Stimulated activated CD8-positive, alpha-beta memory T cell treated with anti-CD3 and anti-CD28 coated beads, Interleukin-7, amount 100 ng/mL, for 1 hour (primary cell): Measurements from ENCODE around the gene GATB.

Experiments used
- DNase-seq, 2 donors: peaks; one replicate each; pipeline ENCODE4 v3.0.0-alpha.2; 2020; ENCODE audit warnings: low read depth in 2 of 2

The GATB gene

DNA sequence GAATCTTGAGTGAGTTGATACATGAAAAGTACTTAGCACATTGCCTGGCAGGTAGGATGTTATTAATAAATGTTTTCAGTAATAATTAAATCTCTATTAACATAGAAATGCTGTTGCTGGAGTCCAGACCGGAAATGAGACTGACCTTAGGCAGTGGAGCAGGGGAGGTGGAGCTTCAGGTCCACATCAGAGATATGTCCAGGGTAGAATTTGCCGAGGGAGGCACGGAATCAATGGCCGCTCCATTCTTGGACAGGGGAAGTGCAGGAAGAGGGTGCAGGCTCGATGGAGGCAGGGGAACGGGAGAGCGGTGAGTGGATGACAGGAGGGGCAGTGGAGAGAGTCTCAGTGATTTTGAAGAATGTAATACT, 107.3 kb downstream of the GATB start:
- DNase-seq: no peak

DNA sequence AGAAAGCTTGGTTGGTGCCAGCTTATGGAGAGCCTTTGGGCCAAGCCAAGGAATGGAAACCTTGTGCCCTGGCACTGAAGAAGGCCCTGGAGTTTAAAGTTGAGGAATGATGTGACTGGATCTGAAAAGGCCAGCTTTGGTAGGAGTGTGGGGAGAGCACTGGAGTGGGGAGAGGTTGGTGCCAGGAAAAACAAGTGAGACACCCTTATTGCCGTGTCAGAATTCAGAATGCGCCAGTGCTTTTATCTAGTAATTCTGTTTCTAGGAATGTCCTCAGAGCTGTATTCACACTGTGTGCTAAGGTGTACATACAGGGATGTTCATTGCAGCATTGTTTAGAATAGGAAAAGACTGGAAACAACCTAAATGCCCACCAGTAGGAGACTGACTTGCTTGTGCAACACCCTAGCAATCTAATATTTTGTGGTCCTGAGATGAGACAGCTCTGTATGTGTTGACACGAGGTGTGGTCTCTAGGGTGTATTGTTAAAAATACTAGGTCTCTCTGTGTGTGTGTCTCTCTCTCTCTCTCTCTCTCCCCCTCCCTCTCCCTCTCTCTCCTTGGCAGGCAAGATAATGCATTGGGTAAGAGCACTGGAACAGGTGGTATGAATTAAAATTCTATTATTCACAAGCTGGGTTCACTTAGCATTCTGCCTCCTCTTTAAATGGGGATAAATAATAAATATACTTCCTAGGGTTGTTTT, 107.8 kb downstream of the GATB start:
- DNase-seq: no peak

DNA sequence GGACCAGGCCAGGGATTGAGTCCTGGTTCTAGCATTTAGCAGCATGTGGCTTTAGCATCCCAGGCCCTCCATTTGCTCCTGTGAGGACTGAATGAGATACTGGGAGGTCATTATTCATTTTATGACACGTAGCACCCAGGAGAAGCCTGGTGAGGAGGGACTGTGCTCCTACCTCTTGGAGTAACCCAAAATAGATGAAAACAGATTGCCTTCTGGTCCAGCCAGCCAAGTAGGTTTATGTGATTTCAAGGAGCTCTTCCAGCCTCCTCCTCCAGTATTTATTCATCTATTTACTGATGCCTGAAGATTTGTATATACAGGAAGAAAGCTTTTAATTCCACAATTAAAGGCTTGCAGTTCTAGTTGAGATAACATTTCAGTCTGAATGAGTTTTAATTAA, 109.3 kb downstream of the GATB start:
- no peak for DNase-seq

DNA sequence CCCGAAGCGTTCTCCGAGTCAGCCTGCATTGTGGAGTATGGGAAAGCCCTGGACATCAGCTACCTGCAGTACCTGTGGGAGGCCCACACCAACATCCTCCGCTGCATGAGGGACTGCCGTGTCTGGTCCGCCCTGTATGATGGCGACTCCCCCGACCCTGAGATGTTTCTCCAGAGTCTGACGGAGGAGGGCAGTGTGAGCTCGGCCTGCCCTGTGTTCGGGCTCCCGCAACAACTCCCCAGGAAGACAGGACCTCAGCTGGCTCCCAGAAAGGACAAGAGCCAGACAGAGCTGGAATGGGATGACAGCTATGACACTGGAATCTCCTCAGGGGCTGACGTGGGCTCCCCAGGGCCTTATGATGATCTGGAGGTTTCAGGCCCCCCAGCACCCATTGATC, 111.3 kb downstream of the GATB start:
- no peak for DNase-seq

DNA sequence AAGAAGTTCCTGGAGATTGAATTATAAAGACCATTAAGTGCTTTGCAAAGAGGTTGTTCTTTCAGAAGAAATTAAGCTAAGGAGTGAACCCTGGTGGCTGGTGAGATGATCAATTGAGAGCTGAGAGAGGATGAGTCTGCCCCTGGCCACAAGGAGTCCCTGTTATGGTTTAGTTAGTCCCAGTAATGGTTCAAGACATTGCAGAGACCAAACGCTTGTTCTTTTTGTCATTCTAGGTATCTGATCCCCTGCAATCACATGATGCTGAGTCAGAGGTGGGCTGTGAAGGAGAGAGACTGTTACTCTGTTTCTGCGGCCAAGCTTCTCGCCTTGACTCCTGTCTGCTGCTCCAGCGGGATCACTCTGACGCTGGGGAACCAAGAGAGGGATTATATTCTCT, 114.5 kb downstream of the GATB start:
- no peak for DNase-seq

DNA sequence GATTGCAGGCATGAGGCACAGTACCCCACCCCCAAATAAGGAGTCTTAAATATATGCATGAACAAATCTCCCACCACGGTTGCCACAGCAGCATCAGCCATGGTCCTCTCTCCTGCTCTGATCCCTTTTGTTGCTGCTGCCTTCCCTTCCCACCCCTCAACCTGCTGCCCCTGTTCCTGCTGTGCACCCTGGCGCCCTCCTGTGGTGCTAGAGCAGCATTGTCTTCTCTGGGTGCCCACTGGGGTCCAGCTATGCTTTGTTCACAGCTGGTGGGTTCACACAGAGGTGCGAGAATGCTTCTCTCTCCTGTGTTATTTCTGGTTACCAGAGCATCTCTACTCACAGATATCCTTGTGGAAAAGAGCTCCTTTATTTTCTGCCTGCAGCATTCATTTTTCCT, 116.2 kb downstream of the GATB start:
- DNase-seq: no peak

DNA sequence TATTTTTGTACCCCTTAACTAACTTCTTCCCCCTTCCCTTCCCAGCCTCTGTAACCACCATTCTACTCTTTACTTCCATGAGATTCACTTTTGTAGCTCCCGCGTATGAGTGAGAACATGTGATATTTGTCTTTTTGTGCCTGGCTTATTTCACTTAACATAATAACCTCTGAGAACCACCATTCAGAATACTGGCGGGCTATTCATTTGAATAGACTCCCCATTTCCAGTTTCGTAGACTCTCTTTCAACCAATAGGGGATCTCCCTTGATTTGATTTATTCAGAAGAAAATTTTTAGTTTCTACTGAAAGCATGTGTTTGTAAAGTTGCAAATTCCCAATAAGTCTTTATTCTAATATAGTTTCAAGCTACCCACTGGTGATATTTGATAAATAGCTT, 117.2 kb downstream of the GATB start:
- DNase-seq: no peak

DNA sequence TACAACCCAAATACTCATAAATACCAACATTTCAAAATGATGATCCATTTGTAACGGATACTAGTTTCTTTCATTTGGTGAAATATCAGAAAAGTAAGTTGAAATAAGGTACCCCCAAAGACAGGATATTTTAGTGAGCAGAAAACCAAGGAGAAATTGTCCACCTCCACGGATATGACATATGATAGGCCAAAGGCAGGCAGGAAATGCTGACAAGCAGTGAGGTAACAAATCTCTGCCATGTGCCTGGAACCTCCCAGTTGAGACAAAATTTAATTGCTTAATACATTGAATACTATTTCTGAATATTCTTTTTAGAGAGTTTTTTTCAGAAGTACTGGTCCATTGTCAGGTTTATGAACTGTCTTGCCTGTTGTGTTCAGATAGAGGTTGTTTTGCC, 118.8 kb downstream of the GATB start:
- DNase-seq: no peak

DNA sequence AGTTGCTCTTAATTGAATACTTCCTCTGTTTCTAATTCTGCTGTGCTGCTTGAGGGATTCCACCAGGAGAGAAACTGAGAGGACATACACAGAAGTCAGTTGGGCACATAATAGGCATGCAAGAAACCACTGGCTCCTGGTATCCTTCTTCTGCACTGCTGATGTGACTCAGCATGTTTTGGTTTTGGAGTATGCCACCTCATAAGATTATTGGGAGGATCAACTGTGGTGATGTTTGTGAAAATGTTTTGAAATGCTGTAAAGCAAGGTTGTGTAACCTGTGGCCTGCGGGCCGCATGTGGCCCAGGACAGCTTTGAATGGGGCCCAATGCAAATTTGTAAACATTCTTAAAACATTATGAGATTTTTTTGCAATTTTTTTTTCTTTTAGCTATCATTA, 119.6 kb downstream of the GATB start:
- no peak for DNase-seq

DNA sequence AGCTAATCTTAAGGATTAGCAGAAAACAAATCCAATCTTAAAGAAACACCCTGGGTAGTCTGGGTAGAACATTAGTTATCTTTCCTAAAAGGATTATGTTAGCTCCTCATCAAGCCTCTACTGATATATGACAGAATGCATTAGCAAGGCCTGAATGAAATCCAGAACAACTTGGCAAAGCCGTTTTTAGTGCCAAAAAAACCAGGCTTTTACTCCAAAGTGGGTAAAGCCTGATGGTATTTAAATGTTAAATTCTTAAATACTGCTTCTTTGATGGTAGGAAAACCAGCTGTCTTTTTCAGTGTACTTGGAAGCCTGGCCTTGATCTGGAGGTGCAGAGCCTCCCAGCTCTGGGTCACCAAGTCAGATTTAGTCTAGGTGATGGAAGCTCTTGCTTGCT, 120.4 kb downstream of the GATB start:
- no peak for DNase-seq

DNA sequence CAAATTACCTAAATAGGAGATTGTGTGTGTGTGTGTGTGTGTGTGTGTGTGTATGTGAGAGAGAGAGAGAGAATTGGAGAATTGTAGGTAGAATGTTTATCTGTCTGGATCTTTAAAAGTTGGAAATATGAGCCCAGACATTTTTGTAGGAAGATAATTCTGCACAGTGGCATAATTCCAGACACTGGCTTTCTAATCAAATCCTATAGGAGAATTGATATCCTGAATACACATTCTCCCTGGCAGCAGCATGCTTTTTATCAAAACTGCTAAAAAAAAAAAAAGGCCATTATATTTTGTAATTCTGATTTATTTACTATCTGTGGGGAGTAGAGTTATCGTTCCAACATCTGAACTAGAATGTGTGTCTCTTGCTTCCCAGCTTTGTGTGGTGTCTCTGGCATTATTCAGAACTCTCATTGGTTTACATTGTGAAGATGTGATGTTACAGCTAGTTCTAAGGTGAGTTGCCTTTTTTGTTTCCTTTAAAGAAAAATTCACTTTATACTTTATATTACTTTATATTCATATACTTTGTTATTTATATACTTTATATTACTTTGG, 122.4 kb downstream of the GATB start:
- no peak for DNase-seq

DNA sequence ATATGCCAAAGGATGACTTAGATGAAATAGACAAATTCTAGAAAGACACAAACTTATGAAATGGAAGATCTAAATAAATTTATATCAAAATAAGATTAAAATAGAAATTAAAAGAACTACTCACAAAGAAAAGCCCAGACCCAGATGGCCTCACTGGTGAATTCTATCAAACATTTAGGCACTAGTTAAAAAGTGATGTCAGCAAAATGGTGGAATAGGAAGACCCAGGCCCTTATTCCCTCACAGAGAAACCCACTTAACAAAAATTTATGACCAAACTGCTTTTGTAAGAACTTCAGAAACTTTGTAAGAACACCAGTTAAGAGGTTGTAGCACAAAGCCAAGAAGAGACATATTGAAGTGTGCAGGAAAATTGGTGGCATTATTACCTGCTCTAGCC, 129.5 kb downstream of the GATB start:
- DNase-seq: no peak

DNA sequence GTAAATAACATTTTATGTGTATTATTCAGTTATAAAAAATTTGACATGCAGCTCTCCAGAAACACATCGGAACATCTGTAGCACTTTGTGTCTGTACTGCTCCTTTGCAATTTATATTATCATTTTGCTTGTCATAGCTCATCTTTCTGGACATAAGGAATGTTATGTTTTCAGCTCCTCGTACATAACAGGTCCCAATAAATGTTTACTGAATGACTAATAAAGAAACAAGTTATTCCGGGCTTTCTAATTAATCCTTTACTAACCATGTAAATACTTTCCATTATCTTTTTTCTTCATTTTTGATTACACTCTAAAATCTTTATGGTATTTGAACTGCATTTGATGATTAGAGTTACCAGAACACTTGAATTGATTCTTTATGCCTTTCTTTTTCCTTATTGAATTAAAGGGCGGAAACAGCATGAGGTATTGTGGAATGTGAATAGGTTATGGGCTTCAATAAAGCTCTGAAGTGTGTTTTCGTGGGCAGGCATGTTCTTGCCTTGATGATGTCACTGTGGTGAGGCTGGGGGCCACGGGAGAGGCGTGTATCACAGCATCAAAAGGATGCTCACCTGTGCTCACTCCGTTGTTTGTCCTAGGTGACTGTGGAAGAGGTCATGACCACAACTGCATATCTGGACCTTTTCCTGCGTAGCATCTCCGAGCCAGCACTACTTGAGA, 131.6 kb downstream of the GATB start:
- no peak for DNase-seq

DNA sequence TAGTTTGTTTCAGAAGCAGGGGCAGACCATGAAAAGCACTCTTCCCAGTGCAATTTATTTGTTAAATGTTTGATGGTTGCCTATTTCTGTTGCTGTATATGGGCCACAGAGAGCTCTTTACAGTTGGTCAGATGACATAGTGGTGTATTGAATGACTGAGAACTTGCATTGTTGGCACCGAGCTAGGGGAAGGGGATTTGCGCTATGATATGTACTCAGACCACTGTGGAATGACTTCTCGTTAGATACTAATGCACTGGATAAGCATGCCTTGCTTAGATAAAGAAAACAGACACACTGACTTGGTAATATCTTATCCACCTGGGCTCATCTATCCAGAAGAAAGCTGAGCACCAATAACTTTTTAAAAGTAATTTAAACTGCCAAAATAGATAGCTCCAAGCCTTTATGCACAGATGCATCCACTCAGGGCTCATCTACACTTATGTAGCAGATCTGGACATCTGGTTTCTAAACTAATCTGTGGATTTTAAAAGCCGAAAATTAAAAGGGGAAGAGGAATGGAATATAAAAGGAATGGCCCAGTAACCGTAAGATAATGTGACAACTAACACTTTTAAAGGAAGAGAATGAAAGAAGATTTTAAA, 132.7 kb downstream of the GATB start:
- no peak for DNase-seq

DNA sequence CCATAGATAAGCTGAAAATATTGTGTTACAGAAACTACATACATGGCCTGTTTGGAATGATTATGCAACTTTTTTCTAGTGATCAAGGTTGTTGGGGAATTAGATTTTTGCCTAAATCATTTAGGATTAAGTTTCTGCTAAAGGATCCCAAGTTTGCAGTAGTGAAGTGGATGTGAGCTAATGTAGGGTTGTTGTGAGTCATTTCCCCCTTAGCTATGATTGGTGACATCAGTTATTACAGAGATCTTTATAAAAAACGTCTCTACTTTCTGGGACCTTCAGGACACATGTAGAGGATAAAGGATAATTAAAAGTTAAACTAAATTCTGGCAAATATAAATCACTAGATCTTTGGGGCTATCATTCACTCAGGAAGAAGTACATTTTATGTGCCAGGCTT, 133.3 kb downstream of the GATB start:
- DNase-seq: no peak

DNA sequence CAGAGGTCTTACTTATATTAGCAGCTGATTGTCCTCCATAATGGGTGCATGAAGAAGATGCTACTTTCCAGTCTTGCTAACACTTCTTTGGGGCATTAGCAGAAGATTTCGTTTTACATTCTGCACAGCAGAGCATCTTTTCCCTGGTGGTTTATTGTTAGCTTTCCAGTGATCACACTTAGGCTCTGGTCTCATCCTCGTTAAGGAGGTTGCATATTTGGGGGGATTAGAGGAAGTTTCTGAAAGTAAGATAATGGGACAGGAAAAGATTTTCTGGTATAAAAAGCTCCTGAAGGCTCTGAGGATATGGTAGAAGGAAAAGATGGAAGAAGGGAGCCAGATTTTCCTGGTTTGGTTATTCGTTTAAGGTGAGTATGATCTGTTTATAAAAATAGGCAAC, 134.1 kb downstream of the GATB start:
- no peak for DNase-seq

DNA sequence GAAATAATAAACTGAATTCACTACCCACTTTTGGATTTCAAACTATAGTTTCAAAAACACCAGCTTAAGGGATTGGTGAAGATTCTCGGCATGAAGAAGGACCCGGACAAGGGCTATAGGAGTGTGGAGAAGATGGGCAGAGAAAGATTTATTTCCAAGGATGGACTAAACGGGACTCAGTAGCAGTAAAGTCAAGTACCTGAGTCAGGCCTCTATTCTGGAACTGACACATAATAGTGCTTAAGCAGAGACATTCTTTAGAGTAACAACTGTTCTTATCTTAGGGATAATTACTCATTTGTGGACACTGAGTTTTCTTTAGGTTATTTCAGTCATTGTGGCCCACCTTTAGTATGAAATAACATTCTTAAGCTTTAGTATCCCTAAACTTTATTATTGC, 134.6 kb downstream of the GATB start:
- no peak for DNase-seq

DNA sequence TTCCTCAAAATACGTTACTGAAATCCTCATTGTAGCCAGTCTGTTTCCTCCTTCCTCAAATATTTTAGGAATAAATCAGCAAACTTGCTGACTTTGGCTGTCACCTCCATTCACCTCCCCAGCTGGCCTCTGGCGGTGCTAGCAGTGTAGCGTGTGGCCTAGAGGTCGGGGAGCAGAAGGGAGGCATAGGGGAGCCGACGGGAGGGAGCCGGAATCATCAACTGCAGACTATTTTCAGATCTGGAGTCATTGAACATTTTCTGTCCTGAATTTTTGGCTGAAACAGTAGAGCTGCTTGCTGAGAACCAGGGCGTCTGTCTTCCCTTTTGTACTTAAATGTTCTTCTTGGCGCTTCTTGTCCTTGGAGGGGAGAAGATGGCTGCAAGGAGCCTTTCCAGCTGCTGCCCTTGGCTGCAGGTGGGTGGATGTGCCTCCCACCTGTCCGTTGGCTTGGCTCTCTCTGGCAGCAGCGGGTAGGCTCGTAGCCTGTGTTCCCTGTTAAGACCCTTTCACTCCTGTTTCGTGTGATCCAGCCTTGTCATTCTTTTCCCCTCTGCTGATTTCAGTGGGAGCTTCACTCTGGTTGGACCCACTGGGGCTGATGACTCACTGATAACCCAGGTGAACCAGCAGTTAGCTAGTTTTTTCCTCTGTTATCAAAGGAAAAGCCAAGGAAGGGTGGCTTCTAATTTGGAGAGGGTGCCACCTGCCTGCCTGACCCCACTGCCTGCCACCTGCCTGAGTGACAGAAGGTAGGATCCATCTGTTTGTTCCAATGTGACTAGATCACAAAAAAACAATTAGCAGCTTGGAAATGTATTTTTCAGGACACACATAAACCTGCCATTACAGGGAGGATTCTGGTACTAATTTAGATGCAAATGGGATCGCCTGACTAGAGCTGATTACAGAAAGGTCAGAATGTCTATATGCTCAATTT, 135.9 kb downstream of the GATB start:
- no peak for DNase-seq
